ENCODE results near the gene MTURN. TPM values are rescaled to one million over a fixed set of nuclear protein-coding genes. Genes with fewer than 3 reads are reported as not detected.
A peak's percentile ranks its signal among the peaks of the same experiment; 100 is the strongest.

The MTURN gene
- total RNA-seq, 1 donor from 2014 or later, result 18.0 TPM

DNA sequence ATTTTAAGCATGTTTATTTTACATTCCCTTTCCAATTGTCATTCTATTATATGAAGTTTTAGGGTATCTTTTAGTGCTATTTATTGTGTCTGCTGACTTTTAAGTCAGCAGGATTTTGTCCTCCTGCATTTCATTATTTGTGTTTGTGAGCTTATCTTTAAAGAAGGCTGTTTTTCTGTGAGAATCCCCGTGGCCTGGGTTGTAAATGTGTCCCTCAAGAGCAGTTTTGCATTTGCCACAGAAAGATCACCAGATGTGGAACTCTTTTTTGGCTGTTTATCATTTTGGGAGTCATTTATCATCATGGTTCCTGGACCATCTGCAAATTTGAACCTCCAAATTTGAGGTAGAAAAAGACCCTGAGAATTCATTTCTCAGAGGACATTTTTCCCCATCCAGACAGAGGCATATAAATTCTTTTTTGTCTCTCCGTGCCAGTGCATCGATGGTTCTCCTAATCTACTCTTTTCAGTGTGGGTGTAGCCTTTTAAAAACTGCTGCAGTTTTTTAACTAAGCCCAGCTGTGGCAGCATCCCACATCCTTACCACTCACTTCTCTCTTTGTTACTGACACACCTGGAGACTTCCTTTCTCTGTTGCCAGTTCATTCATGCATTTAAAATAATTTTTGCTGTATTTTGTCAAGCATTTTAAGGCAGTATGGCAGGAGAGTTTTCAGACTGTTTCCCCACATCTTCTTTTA is 20.1 kb upstream of the MTURN start:
- TF ChIP-seq, protein P1, sequence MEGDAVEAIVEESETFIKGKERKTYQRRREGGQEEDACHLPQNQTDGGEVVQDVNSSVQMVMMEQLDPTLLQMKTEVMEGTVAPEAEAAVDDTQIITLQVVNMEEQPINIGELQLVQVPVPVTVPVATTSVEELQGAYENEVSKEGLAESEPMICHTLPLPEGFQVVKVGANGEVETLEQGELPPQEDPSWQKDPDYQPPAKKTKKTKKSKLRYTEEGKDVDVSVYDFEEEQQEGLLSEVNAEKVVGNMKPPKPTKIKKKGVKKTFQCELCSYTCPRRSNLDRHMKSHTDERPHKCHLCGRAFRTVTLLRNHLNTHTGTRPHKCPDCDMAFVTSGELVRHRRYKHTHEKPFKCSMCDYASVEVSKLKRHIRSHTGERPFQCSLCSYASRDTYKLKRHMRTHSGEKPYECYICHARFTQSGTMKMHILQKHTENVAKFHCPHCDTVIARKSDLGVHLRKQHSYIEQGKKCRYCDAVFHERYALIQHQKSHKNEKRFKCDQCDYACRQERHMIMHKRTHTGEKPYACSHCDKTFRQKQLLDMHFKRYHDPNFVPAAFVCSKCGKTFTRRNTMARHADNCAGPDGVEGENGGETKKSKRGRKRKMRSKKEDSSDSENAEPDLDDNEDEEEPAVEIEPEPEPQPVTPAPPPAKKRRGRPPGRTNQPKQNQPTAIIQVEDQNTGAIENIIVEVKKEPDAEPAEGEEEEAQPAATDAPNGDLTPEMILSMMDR (IDR thresholded peaks at IDR 0.05), result no peak
- TF ChIP-seq EZH2 (IDR thresholded peaks at IDR 0.05) (no peak), EZH2phosphoT487 (IDR thresholded peaks at IDR 0.05) (no peak)
- H3K4me2 ChIP-seq, result no peak overlapping the region
- H3K9ac ChIP-seq, result no peak overlapping the region
- H3K27me3 ChIP-seq, result no peaks in the 10 kb centered on the region
- H3K27me3 Mint-ChIP-seq (ENCODE audit: insufficient read depth, low read depth), result no peaks in the 10 kb centered on the region
- peaks cover 18% of the 10 kb centered on the region for H3K36me3 Mint-ChIP-seq
- peak overlapping the region; percentile 54 for H3K27ac ChIP-seq
- no peak for DNase-seq (ENCODE audit: low spot score)
- no peak overlapping the region for H3K4me3 Mint-ChIP-seq
- no peak overlapping the region for H3K27ac Mint-ChIP-seq
- peaks cover 27% of the 10 kb centered on the region for H3F3A ChIP-seq (ENCODE audit: low read depth)
- H3K4me1 Mint-ChIP-seq, result no peaks in the 10 kb centered on the region
- H3K79me2 ChIP-seq (ENCODE audit: low read depth), result no peaks in the 10 kb centered on the region
- no peaks in the 10 kb centered on the region for H4K20me1 ChIP-seq (ENCODE audit: low read depth)
- no peaks in the 10 kb centered on the region for H3K4me1 ChIP-seq
- no peaks in the 10 kb centered on the region for H3K9me3 ChIP-seq (ENCODE audit: low read depth)
- H2AFZ ChIP-seq (replicated peaks), result no peak overlapping the region
- no peak overlapping the region for H3K4me3 ChIP-seq
- H3K36me3 ChIP-seq, result peaks cover 3% of the 10 kb centered on the region
- H3K9me3 Mint-ChIP-seq, result peaks cover 26% of the 10 kb centered on the region

DNA sequence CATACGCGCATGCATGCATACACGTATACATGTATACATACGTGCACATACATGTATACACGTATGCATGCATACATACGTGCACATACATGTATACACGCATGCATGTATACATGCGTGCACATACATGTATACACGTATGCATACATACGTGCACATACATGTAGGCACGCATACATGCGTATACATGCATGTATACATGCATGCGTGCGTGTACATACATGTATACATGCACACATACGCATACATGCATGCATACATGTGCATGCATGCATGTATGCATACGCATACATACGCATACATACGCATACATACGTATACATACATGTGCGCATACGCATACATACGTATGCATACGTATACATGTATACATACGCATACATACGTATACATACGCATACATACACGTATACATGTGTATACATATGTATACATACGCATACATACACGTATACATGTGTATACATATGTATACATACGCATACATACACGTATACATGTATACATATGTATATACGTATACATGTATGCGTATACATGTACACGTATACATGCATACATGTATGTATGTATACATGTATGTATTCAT is 19.0 kb upstream of the MTURN start:
- Histone ChIP-seq H3F3A (ENCODE audit: low read depth) (peaks cover 27% of the 10 kb centered on the region), H3K27ac (no peak overlapping the region), H3K4me1 (no peaks in the 10 kb centered on the region), H3K79me2 (ENCODE audit: low read depth) (no peaks in the 10 kb centered on the region), H3K9ac (no peak overlapping the region), H3K4me2 (no peak overlapping the region), H3K36me3 (peaks cover 3% of the 10 kb centered on the region), H2AFZ (replicated peaks) (no peak overlapping the region), H3K27me3 (no peaks in the 10 kb centered on the region), H4K20me1 (ENCODE audit: low read depth) (no peaks in the 10 kb centered on the region), H3K4me3 (no peak overlapping the region), H3K9me3 (ENCODE audit: low read depth) (no peaks in the 10 kb centered on the region)
- Mint-ChIP-seq H3K4me1 (no peaks in the 10 kb centered on the region), H3K27ac (no peak overlapping the region), H3K4me3 (no peak overlapping the region), H3K36me3 (peaks cover 14% of the 10 kb centered on the region), H3K9me3 (peaks cover 19% of the 10 kb centered on the region), H3K27me3 (ENCODE audit: insufficient read depth, low read depth) (no peaks in the 10 kb centered on the region)
- no peak for DNase-seq (ENCODE audit: low spot score)
- TF ChIP-seq EZH2phosphoT487 (IDR thresholded peaks at IDR 0.05), result no peak
- no peak for TF ChIP-seq EZH2 (IDR thresholded peaks at IDR 0.05)
- TF ChIP-seq, protein P1 (IDR thresholded peaks at IDR 0.05), result no peak

DNA sequence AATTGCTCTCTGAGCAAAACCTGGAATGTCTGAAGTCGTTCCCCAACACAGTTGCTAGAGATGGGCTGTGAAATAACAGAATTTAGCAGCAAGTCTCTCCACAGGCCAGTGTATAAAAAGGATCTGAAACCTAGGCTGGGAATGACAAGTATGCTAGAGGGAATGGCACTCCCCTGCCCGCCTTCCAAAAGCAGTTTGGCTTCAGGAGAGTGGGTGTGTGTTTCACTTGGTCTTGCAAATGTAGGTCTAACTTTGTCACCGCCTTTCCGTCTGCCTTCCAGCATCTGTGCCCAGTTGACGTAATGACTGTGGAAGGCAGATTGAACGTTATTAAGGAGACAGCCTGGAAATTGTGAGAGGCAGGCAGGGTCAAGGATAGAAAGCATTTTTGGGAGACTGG is 18.0 kb upstream of the MTURN start:
- H3K27me3 ChIP-seq, result no peaks in the 10 kb centered on the region
- H3K27ac ChIP-seq, result no peak overlapping the region
- no peak overlapping the region for H3K9ac ChIP-seq
- Mint-ChIP-seq H3K27ac (no peak overlapping the region), H3K4me1 (no peaks in the 10 kb centered on the region), H3K9me3 (peaks cover 19% of the 10 kb centered on the region), H3K4me3 (no peak overlapping the region), H3K27me3 (ENCODE audit: insufficient read depth, low read depth) (no peaks in the 10 kb centered on the region), H3K36me3 (peaks cover 14% of the 10 kb centered on the region)
- H2AFZ ChIP-seq (replicated peaks), result no peak overlapping the region
- DNase-seq (ENCODE audit: low spot score), result no peak
- no peak overlapping the region for H3K4me3 ChIP-seq
- no peaks in the 10 kb centered on the region for H3K36me3 ChIP-seq
- no peaks in the 10 kb centered on the region for H3K4me1 ChIP-seq
- H4K20me1 ChIP-seq (ENCODE audit: low read depth), result no peaks in the 10 kb centered on the region
- TF ChIP-seq, protein P1 (IDR thresholded peaks at IDR 0.05), result no peak
- TF ChIP-seq EZH2 (IDR thresholded peaks at IDR 0.05), result no peak
- no peak for TF ChIP-seq EZH2phosphoT487 (IDR thresholded peaks at IDR 0.05)
- no peak overlapping the region for H3K4me2 ChIP-seq
- no peaks in the 10 kb centered on the region for H3K9me3 ChIP-seq (ENCODE audit: low read depth)
- no peaks in the 10 kb centered on the region for H3K79me2 ChIP-seq (ENCODE audit: low read depth)
- H3F3A ChIP-seq (ENCODE audit: low read depth), result peaks cover 27% of the 10 kb centered on the region

All from neural progenitor cell (in vitro differentiated cells).